Measurements from ENCODE around the gene LHX2. TPM values are rescaled to one million over a fixed set of nuclear protein-coding genes. Genes with fewer than 3 reads are reported as not detected.
"Not testable (repeated sequence)": the region's sequence is repeated elsewhere in the genome, so short reads cannot be mapped to it uniquely, and the experiment has no call there.

Gene LHX2, protein sequence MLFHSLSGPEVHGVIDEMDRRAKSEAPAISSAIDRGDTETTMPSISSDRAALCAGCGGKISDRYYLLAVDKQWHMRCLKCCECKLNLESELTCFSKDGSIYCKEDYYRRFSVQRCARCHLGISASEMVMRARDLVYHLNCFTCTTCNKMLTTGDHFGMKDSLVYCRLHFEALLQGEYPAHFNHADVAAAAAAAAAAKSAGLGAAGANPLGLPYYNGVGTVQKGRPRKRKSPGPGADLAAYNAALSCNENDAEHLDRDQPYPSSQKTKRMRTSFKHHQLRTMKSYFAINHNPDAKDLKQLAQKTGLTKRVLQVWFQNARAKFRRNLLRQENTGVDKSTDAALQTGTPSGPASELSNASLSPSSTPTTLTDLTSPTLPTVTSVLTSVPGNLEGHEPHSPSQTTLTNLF
- under 1 TPM in 1 of 6 donors, not detected in 5; 0.27 TPM for polyA plus RNA-seq (ENCODE audit: low read depth in 6 of 6)

DNA sequence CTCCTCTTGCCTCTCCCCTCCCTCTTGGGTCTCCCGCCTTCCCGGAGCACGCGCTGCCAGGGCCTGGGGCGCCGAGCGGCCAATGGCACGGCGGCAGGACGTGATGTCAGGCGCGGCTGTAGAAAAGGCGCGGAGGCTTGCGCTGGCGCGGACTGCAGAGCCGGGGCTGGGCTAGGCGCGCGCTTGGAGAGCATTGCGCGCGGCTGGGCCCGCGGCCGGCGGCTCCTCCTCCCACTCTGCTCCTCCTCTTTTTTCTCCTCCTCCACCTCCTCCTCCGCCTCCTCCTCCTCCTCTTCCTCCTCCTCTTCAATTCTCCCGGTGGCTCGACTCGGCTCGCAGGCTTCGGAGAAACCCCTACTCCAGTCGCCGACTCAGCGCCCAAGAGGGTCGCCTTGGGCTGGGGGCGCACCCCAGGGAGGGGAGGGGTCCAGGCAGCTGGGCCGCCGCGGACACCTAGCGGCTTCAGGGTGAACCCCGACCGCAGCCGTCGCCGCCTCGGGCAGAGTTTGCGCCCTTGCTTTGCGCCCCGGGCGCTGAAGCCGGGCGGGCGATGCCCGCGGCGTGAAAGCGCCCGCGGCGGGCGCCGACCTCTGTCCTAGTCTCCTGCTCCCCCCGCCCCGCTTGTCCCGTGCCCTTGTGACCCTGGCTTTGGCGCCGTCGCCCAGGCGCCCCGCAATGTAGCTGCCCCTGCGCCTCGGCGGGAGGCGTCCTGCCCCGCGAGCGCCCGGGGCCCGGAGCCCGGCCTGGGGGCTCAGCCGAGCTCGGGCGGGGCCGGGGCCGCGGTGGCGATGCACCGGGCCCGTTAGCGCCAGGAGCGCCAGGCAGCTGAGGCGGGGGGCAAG lies at the start of gene LHX2:
TSS of gene LHX2 (plus strand) at position 309 of the 842 bp plus-strand sequence. CDS start 581 bp downstream, outside the sequence.
- DNase-seq (no peak), ATAC-seq (ENCODE audit: low read depth in 2 of 2) (peak; percentile 37 to 38)
- Mint-ChIP-seq H3K4me1 (peaks cover 37 to 65% (median 58%) of the 10 kb centered on the region in 3 donors), H3K27ac (peak within 1 kb of the TSS in 4 of 6 donors; percentile 70 to 95 (median 86)), H3K9me3 (peaks cover 0 to 23% (median 14%) of the 10 kb centered on the region in 7 donors), H3K4me3 (peak within 1 kb of the TSS; percentile 68 to 85 (median 76)), H3K36me3 (peaks cover under 1 to 5% of the 10 kb centered on the region in 2 donors), H3K27me3 (peaks cover 55 to 77% (median 64%) of the 10 kb centered on the region in 3 donors)

DNA sequence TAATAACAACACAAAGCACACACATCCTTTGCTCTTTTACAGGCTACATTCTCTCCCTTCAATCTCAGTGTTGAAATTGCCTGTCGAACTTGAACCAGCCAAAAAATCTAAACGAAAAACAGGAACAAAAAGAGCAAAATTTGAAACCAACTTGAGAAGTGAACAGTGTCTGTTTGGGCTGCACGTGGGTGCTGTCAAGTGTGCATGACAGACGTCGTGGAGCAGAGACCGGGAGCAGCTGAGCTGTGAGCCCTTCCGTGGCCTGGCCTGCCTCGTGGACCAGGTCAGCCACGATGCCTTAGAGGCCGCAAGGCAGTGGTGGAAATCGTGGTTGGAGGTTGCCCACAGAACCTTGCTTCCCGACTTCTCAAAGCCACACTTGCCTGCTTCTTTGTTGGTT lies 46.8 kb upstream of the LHX2 start:
- peaks cover 15 to 21% (median 15%) of the 10 kb centered on the region in 3 donors for H3K27me3 Mint-ChIP-seq
- peak overlapping the region in 3 of 8 donors; percentile 6 to 22 (median 15) for H3K4me3 Mint-ChIP-seq
- DNase-seq (peak; percentile 10), ATAC-seq (ENCODE audit: low read depth in 2 of 2) (peak; percentile 73 to 78)
- H3K36me3 Mint-ChIP-seq: no peaks in the 10 kb centered on the region
- H3K9me3 Mint-ChIP-seq: peaks cover 0 to 4% (median 0%) of the 10 kb centered on the region in 7 donors
- peak overlapping the region in 3 of 6 donors; percentile 16 to 76 (median 71) for H3K27ac Mint-ChIP-seq
- H3K4me1 Mint-ChIP-seq: peaks cover 14 to 27% (median 23%) of the 10 kb centered on the region in 3 donors

DNA sequence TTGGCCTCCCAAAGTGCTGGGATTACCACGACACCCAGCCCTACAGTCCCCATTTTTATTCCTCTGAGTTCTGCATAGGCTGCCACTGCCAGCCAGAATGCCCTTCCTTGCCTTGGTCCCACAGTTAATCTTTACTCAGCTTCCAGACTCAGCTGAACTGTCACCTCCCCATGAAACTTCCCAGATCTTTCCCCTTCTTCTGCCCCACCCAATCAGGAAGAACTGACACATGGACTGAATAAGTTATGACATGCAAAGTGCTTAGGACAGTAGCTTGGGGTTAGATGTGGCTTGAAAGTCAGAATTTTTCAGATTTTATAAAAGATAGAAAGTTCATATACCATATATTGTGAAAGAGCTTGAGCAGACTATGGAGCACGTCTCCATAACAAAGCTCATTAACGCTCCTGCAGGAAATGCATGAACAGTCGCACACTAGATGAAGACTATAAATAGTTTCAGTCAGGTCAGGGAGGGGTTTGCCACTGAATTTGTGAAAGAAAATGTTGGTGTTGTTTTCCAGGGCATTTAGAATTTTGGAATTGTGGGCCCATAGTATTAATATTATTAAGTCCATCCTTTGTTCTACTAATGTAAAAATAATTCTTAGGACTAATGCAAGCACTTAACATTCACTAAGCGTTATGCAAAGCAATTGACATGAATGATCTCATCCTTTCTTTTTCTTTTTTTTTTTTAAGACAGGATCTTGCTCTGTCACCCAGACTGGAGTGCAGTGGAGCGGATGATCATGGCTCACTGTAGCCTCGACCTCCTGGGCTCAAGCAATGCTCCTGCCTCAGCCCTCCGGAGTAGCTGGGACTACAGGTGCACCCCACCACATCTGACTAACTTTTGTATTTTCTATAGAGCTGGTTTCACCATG lies 45.5 kb upstream of the LHX2 start:
- peak overlapping the region in 2 of 6 donors; percentile 5 to 72 for H3K27ac Mint-ChIP-seq
- no peaks in the 10 kb centered on the region for H3K36me3 Mint-ChIP-seq
- peaks cover 2 to 14% (median 9%) of the 10 kb centered on the region in 3 donors for H3K27me3 Mint-ChIP-seq
- H3K9me3 Mint-ChIP-seq: no peaks in the 10 kb centered on the region
- peak overlapping the region in 2 of 8 donors; percentile 48 to 74 for H3K4me3 Mint-ChIP-seq
- DNase-seq: no peak
- ATAC-seq (ENCODE audit: low read depth in 2 of 2): no peak
- peaks cover 14 to 27% (median 23%) of the 10 kb centered on the region in 3 donors for H3K4me1 Mint-ChIP-seq

DNA sequence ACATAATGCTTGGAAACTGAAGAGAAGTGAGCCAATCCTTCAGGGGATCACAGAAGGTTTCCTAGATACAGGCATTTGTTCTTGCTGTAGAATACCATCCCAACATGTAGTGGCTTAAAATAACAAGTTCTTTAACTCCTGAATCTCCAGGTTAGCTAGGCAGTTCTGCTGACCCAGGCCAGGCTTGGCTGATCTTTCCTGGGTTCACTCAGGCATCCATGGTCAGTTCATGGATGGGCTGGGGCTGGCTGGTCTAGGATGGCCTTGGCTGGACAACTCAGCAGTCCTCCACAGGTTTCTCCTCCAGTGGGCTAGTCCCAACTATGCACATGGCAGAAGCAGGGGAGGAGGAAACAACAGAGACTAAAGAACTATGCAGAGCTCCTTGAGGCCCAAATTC lies 44.2 kb upstream of the LHX2 start:
- no peak for ATAC-seq (ENCODE audit: low read depth in 2 of 2)
- Mint-ChIP-seq H3K9me3 (no peaks in the 10 kb centered on the region), H3K4me3 (no peak overlapping the region), H3K27me3 (peaks cover 0 to 14% (median 5%) of the 10 kb centered on the region in 3 donors), H3K36me3 (no peaks in the 10 kb centered on the region), H3K4me1 (peaks cover 14 to 27% (median 23%) of the 10 kb centered on the region in 3 donors), H3K27ac (no peak overlapping the region)
- DNase-seq: no peak

DNA sequence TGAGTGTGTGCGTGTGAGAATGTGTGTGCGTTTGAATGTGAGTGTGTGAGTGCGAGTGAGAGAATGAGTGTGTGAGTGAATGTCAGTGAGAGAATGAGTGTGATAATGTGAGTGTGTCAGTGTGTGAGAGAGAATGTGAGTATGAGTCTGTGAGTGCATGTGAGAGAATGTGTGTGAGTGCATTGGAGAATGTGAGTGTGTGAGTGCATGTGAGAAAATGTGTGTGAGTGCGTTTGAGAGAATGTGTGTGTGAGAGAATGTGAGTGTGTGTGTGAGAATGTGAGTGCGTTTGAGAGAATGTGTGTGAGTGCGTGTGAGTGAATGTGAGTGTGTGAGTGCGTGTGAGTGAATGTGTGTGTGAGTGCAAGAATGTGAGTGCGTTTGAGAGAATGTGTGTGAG lies 39.0 kb upstream of the LHX2 start:
- Mint-ChIP-seq H3K4me3 (no peak overlapping the region), H3K27me3 (peaks cover 0 to 13% (median 4%) of the 10 kb centered on the region in 3 donors), H3K27ac (no peak overlapping the region), H3K4me1 (no peaks in the 10 kb centered on the region), H3K36me3 (no peaks in the 10 kb centered on the region), H3K9me3 (no peaks in the 10 kb centered on the region)
- no peak for ATAC-seq (ENCODE audit: low read depth in 2 of 2)
- no peak for DNase-seq

DNA sequence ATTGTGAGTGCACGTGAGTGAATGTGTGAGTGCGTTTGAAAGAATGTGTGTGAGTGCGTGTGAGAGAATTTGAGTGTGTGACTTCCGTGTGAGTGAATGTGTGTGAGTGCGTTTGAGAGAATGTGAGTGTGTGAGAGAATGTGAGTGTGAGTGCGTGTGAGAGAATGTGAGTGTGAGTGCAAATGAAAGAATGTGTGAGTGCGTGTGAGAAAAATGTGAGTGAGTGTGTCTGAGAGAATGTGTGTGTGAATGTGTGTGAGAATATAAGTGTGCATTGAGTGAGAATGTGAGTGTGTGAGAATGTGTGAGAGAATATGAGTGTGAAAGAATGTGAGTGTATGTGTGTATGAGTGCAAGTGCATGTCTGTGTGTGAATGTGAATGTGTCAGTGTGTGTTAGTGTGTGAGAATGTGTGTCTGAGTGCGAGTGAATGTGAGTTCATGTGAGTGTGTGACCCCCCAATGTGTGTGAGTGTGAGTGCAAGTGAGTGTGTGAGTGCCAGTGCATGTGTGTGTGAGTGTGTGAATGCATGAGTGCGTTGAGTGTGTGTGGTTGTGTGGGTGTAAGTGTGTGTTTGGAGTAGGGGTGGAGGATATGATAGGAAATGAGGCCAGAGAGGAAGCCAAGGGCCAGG lies 37.9 kb upstream of the LHX2 start:
- ATAC-seq (ENCODE audit: low read depth in 2 of 2): no peak
- Mint-ChIP-seq H3K27ac (no peak overlapping the region), H3K4me1 (no peaks in the 10 kb centered on the region), H3K27me3 (peaks cover under 1 to 13% (median 4%) of the 10 kb centered on the region in 3 donors), H3K36me3 (peaks cover 0 to under 1% of the 10 kb centered on the region in 2 donors), H3K9me3 (peaks cover 0 to under 1% (median 0%) of the 10 kb centered on the region in 7 donors), H3K4me3 (no peak overlapping the region)
- no peak for DNase-seq

DNA sequence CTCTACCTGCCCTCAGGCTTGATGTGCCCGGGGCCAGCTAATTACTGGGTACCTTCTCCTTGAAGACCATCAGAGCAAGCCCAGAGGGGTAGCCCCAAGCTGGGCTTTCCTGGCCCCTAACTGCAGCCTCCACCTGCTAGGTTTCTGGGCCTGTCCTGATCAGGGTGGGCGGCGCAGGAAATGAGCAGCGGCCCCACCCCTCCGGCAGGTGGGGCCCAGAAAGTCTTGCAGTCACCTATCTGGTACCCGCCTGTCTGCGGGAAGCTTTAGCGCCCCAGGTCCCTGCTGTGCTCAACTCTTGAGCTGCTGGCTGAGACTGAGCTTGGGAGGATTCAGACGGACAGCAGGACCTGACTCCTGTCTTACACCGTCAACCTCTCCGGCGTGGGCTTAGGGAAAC lies 37.1 kb upstream of the LHX2 start:
- Mint-ChIP-seq H3K27me3 (peaks cover 8 to 11% (median 8%) of the 10 kb centered on the region in 3 donors), H3K4me1 (no peaks in the 10 kb centered on the region), H3K36me3 (peaks cover 4 to 8% of the 10 kb centered on the region in 2 donors), H3K4me3 (no peak overlapping the region), H3K9me3 (peaks cover 3 to 8% (median 6%) of the 10 kb centered on the region in 7 donors), H3K27ac (no peak overlapping the region)
- ATAC-seq (ENCODE audit: low read depth in 2 of 2): no peak
- no peak for DNase-seq

DNA sequence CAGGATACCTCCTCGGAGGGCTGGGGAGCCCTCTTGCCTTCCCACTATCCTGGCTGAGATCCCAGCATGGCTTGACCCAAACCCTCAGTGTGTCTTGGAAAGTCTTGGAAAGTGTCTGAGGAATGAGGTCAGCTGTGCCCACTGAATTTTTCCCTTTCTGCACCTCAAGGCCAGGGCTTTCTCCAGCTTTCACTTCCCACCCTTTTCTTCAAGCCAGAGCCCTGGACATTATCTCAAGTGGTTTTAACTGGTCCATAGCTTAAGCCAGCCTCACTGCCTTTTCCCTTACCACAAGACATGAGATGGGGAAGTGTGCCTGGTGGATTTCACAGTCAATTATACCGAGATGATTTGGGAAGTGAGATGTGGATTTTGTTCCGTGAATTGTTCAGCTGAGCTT lies 35.7 kb upstream of the LHX2 start:
- H3K36me3 Mint-ChIP-seq: peaks cover 7 to 11% of the 10 kb centered on the region in 2 donors
- ATAC-seq (ENCODE audit: low read depth in 2 of 2) (no peak), DNase-seq (no peak)
- H3K9me3 Mint-ChIP-seq: peaks cover 4 to 18% (median 11%) of the 10 kb centered on the region in 7 donors
- H3K27ac Mint-ChIP-seq: peak overlapping the region in 1 of 6 donors; percentile 58
- H3K27me3 Mint-ChIP-seq: peaks cover 14 to 20% (median 18%) of the 10 kb centered on the region in 3 donors
- no peak overlapping the region for H3K4me3 Mint-ChIP-seq
- no peaks in the 10 kb centered on the region for H3K4me1 Mint-ChIP-seq

DNA sequence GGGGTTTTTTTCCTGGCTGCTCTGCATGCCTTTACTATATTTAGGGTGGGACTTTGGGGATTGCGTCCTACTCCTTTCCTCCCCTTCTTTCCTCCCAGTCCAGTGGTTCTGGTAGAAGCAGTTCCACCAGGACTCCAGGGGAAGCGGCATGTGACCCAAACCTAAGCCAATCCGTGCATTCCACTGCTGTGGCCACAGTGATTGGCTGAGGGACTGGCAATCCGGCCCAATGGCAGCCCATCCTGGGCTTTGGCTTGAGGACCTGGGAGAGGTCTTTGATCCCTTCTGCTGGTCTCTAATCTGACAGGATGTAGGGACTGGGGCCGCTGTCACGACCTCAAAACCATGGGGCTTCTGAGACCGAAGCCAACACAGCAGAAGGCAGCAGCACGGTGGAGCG lies 35.0 kb upstream of the LHX2 start:
- Mint-ChIP-seq H3K36me3 (peaks cover 7 to 11% of the 10 kb centered on the region in 2 donors), H3K9me3 (peaks cover 4 to 18% (median 11%) of the 10 kb centered on the region in 7 donors), H3K27me3 (peaks cover 20 to 27% (median 25%) of the 10 kb centered on the region in 3 donors)
- not testable (repeated sequence) for H3K27ac Mint-ChIP-seq; DNase-seq; H3K4me3 Mint-ChIP-seq; ATAC-seq (ENCODE audit: low read depth in 2 of 2); H3K4me1 Mint-ChIP-seq

DNA sequence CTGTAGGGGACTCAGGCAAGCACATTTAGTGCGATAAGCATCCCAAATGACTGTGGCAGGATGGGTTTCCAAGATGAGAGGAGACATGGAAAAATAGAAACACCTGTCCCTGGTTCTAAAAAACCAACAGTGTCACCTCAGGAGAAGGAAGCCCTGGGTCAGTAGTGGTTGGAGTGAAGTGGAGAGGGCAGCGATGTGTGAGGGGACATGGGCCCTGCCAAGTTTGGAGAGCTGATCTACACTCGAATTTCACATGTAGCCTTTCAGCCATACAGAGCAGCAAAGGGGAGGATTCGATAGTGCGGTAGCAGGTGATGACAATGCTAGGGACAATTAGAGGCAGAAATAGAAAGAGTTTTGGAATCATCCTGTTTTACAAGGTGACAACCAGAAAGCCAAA lies 32.6 kb upstream of the LHX2 start:
- no peak for ATAC-seq (ENCODE audit: low read depth in 2 of 2)
- no peak overlapping the region for H3K27ac Mint-ChIP-seq
- H3K9me3 Mint-ChIP-seq: peaks cover 4 to 18% (median 11%) of the 10 kb centered on the region in 7 donors
- H3K4me1 Mint-ChIP-seq: no peaks in the 10 kb centered on the region
- DNase-seq: no peak
- peak overlapping the region in 1 of 8 donors; percentile 37 for H3K4me3 Mint-ChIP-seq
- peaks cover 7 to 18% of the 10 kb centered on the region in 2 donors for H3K36me3 Mint-ChIP-seq
- peaks cover 22 to 42% (median 41%) of the 10 kb centered on the region in 3 donors for H3K27me3 Mint-ChIP-seq

DNA sequence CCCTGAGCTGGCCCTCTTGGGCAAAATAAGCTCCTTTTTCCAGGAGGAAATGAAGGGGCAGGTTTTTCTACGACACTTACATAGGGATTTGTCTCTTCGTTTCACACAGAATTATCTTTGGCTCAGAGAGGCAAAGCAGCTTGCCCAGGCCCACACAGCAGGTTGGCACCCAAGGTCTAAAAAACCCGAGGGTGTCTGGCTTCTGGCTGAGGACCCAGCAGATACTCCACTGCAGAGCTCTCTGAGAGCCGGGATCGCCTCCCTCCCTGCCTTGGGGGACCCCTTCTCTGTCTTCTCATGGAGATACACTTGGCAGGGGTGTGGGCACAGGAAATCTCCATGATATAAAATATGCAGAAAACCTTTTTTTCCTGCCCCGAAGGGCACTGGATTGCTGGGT lies 29.0 kb upstream of the LHX2 start:
- H3K36me3 Mint-ChIP-seq: peaks cover 7 to 18% of the 10 kb centered on the region in 2 donors
- no peaks in the 10 kb centered on the region for H3K4me1 Mint-ChIP-seq
- no peak overlapping the region for H3K4me3 Mint-ChIP-seq
- no peak overlapping the region for H3K27ac Mint-ChIP-seq
- H3K9me3 Mint-ChIP-seq: peaks cover 4 to 18% (median 11%) of the 10 kb centered on the region in 7 donors
- ATAC-seq (ENCODE audit: low read depth in 2 of 2) (no peak), DNase-seq (no peak)
- peaks cover 41 to 73% (median 59%) of the 10 kb centered on the region in 3 donors for H3K27me3 Mint-ChIP-seq

DNA sequence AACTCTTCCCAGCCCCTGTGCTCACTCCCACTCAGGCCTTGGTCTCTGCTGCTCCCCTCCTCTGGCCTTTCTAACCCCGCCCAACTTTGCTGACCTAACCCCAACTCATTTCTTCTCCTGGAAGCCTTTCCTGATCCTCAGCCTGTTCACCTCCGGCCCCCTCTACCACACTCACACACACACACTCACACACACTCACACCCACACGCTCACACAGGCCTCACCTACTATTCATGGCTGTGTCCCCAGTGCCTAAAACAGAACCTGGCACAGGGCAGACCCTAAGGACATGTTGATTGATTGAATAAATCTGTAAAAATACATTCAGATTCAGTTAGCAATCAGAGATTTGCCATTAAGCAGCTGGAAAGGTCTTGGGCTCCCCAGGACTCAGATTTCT lies 28.5 kb upstream of the LHX2 start:
- Mint-ChIP-seq H3K4me3 (no peak overlapping the region), H3K36me3 (peaks cover 7 to 18% of the 10 kb centered on the region in 2 donors), H3K4me1 (no peaks in the 10 kb centered on the region), H3K27ac (no peak overlapping the region), H3K27me3 (peaks cover 43 to 77% (median 64%) of the 10 kb centered on the region in 3 donors), H3K9me3 (peaks cover 4 to 18% (median 11%) of the 10 kb centered on the region in 7 donors)
- no peak for ATAC-seq (ENCODE audit: low read depth in 2 of 2)
- DNase-seq: no peak
